HG03103 (cell line): ENCODE data around the gene TTC6.
"Not testable (repeated sequence)": the region's sequence is repeated elsewhere in the genome, so short reads cannot be mapped to it uniquely, and the experiment has no call there.

Experiments used
- ATAC-seq: cut with Tn5 transposase; IDR thresholded peaks from one replicate; pipeline ENCODE4 v1.9.1; 2021; ENCODE audit warnings: low read depth; ENCODE audit not compliant: unreplicated experiment

TTC6 gene

GRCh38 chr14:37594971-37595808 lies at the start of gene TTC6, which contains the start of gene FOXA1:
TTC6 (plus strand) TSS chr14:37595629; CDS start chr14:37622065, 26,436 bp downstream.
FOXA1 (minus strand) TSS chr14:37595249; CDS start chr14:37594972, 277 bp downstream.
- ATAC-seq: no peak

GRCh38 chr14:37546621-37547447 lies 48.6 kb upstream of the TTC6 start:
- ATAC-seq: no peak

GRCh38 chr14:37550511-37550910 lies 44.9 kb upstream of the TTC6 start:
- no peak for ATAC-seq

- ATAC-seq: no peak
These were observed 44.3 kb upstream of the TTC6 start for GRCh38 chr14:37551119-37551518.

- ATAC-seq: no peak
These were observed 41.4 kb upstream of the TTC6 start for GRCh38 chr14:37553935-37554550.

GRCh38 chr14:37555596-37555995 lies 39.8 kb upstream of the TTC6 start:
- ATAC-seq: not testable (repeated sequence)

GRCh38 chr14:37558740-37559139 lies 36.7 kb upstream of the TTC6 start:
- no peak for ATAC-seq

GRCh38 chr14:37559386-37559785 lies 36.0 kb upstream of the TTC6 start:
- ATAC-seq: no peak

- ATAC-seq: no peak
These were observed 32.2 kb upstream of the TTC6 start for GRCh38 chr14:37563189-37563588.

GRCh38 chr14:37565550-37565949 lies 29.9 kb upstream of the TTC6 start:
- ATAC-seq: no peak

- no peak for ATAC-seq
These were observed 28.5 kb upstream of the TTC6 start for GRCh38 chr14:37566811-37567371.

- ATAC-seq: no peak
These were observed 25.7 kb upstream of the TTC6 start for GRCh38 chr14:37569729-37570128.

- ATAC-seq: no peak
These were observed 24.0 kb upstream of the TTC6 start for GRCh38 chr14:37571391-37571790.

- ATAC-seq: no peak
These were observed 22.1 kb upstream of the TTC6 start for GRCh38 chr14:37573356-37573755.

- ATAC-seq: no peak
These were observed 16.2 kb upstream of the TTC6 start for GRCh38 chr14:37579274-37579673.

GRCh38 chr14:37580146-37580545 lies 15.3 kb upstream of the TTC6 start:
- ATAC-seq: no peak

GRCh38 chr14:37583358-37584210 lies 11.8 kb upstream of the TTC6 start:
- no peak for ATAC-seq

- ATAC-seq: no peak
These were observed 11.0 kb upstream of the TTC6 start for GRCh38 chr14:37584211-37585100.

GRCh38 chr14:37585101-37585511 lies 10.3 kb upstream of the TTC6 start:
- ATAC-seq: no peak
